Measurements from ENCODE around the gene PLCH2. TPM values are rescaled to one million over a fixed set of nuclear protein-coding genes. Genes with fewer than 3 reads are reported as not detected.

Gene PLCH2
- total and polyA plus RNA-seq, 10 of the 15 experiments (the other 5 are each of a cell fraction or from before 2014, with no cell fraction given): 0.03 to 0.73 (median 0.24) TPM; not detected in 3

- BruUV-seq (replicated peaks): no TSS peak
- Histone ChIP-seq H3K27ac (ENCODE audit: control insufficient read depth, insufficient read depth) (no peak overlapping the region), H3K9ac (ENCODE audit: control insufficient read depth, insufficient read depth, low read length) (no peak overlapping the region), H3K27me3 (replicated peaks in 1 of 2; ENCODE audit: control insufficient read depth in 2 of 2, insufficient read depth in 2 of 2, low read length in 1 of 2) (no peaks in the 10 kb centered on the region), H3K4me2 (ENCODE audit: control insufficient read depth, insufficient read depth) (no peak overlapping the region), H3K79me2 (ENCODE audit: control insufficient read depth, insufficient read depth, low read length) (no peaks in the 10 kb centered on the region), H3K4me3 (no peak overlapping the region), H4K20me1 (ENCODE audit: control insufficient read depth, insufficient read depth) (no peaks in the 10 kb centered on the region), H2AFZ (ENCODE audit: control insufficient read depth, low read depth, low read length) (no peak overlapping the region), H3K9me3 (replicated peaks; ENCODE audit: control insufficient read depth, insufficient read depth, low read length) (no peaks in the 10 kb centered on the region), H3K36me3 (ENCODE audit: control insufficient read depth in 2 of 2, insufficient read depth in 2 of 2, low read length in 1 of 2) (no peaks in the 10 kb centered on the region), H3K4me1 (ENCODE audit: control insufficient read depth, insufficient read depth, low read length) (no peaks in the 10 kb centered on the region)
- FAIRE-seq (no peak), DNase-seq (ENCODE audit: low read depth, low spot score) (no peak), ATAC-seq (no peak)
- ChIA-PET CTCF (no interaction called here), RAD21 (ENCODE audit: unreplicated experiment) (no interaction called here), SMC1A (ENCODE audit: uncharacterized antibody, unreplicated experiment) (no interaction called here), POLR2A (no interaction called here)
- in situ Hi-C loops (cut with MboI): no loop called here
- 36% methylated on average over 15 of the region's 15 CpGs for WGBS (ENCODE audit: insufficient coverage, insufficient replicate concordance, low lambda C conversion rate, missing lambda C conversion rate)
- TF ChIP-seq EZH2 (IDR thresholded peaks at IDR 0.05; ENCODE audit: borderline replicate concordance, control insufficient read depth, low read depth, low read length) (no peak), POU2F2 (IDR thresholded peaks at IDR 0.05; ENCODE audit: borderline replicate concordance, low read depth, low read length) (no peak), EED (IDR thresholded peaks at IDR 0.05; ENCODE audit: low read depth) (no peak), KDM1A (IDR thresholded peaks at IDR 0.05; ENCODE audit: borderline replicate concordance) (no peak), ZBTB11 (CRISPR knock-in tag; IDR thresholded peaks at IDR 0.05) (no peak), NFYA (IDR thresholded peaks at IDR 0.05; ENCODE audit: borderline replicate concordance, low read depth, low read length) (no peak), USF1 (IDR thresholded peaks at IDR 0.05; ENCODE audit: borderline replicate concordance, extremely low read length, insufficient read depth, low read depth, low read length) (no peak), JUNB (IDR thresholded peaks at IDR 0.05) (no peak), ASH2L (IDR thresholded peaks at IDR 0.05; ENCODE audit: borderline replicate concordance, low read depth) (no peak), BACH1 (IDR thresholded peaks at IDR 0.05; ENCODE audit: borderline replicate concordance) (no peak), HDAC6 (IDR thresholded peaks at IDR 0.05; ENCODE audit: unreplicated experiment) (no peak), HSF1 (IDR thresholded peaks at IDR 0.05; ENCODE audit: low read depth, low read length) (no peak)
- intact Hi-C loops (cut with micrococcal nuclease; ENCODE audit: unreplicated experiment): no loop called here
Measured at GRCh38 chr1:2462819-2463218, 13.3 kb upstream of the PLCH2 start.

Data from GM12878 (cell line).